Testis (tissue), 3 donors: ENCODE measurements around the gene CD276. TPM values are rescaled to one million over a fixed set of nuclear protein-coding genes. Genes with fewer than 3 reads are reported as not detected.

Experiments
- DNase-seq: peaks from one replicate; pipeline ENCODE4 v3.0.0-alpha.2; 2019
- H3K27ac ChIP-seq, 2 donors: fragments of 200-600 bp; sonication (generic); one replicate each; pipeline ENCODE4 v1.5.1; 2019
- H3K27me3 ChIP-seq: fragments of 200-600 bp; sonication (generic); one replicate; pipeline ENCODE4 v1.5.1; 2019
- H3K36me3 ChIP-seq: fragments of 200-600 bp; sonication (generic); one replicate; pipeline ENCODE4 v1.5.1; 2017; ENCODE audit warnings: low read depth; ENCODE audit errors: missing control alignments
- H3K4me1 ChIP-seq: fragments of 200-600 bp; sonication (generic); one replicate; pipeline ENCODE4 v1.5.1; 2019
- H3K4me3 ChIP-seq, 2 donors: fragments of 200-600 bp; sonication (generic); one replicate each; pipeline ENCODE4 v1.5.1; 2017 to 2019
- H3K9me3 ChIP-seq: fragments of 200-600 bp; sonication (generic); one replicate; pipeline ENCODE4 v1.5.1; 2017
- POLR2A ChIP-seq: fragments of 450-650 bp; IDR thresholded peaks from one replicate; pipeline ENCODE4 v1.6.1; 2017; ENCODE audit warnings: antibody characterized with exemption, mild to moderate bottlenecking, moderate library complexity
- WGBS, 2 donors: methylation state at CpG; one replicate each; pipeline ENCODE4 v1.1.5; 2018; 5-methylcytosine and 5-hydroxymethylcytosine counted together
- intact Hi-C: fragments of 100-400 bp; cut with DNase I; formaldehyde crosslinking; loops from one replicate; pipeline ENCODE4 v1.15.1; 2023; ENCODE audit warnings: low total_unique reads
- polyA plus RNA-seq: library from polyadenylated mRNA; stranded (reverse); fragments of 350-450 nt; fragmentation: Illumina TruSeq; extraction: RNeasy Lipid Tissue Mini Kit (QIAGEN cat#74804); gene quantifications from one replicate; pipeline ENCODE4 v1.2.3, GENCODE V29; 2014; ENCODE audit warnings: low read depth, low replicate concordance; ENCODE audit not compliant: insufficient read depth
- total RNA-seq, 2 donors: library from RNA; depleted of rRNA; stranded (reverse); fragments of >200 nt; gene quantifications; one replicate each; pipeline ENCODE4 v1.2.3, GENCODE V29; 2016
- TF ChIP-seq, protein P1 (sequence below), 3 experiments: fragments of 450-650 bp in 2 of 3; fragments of 200-600 bp in 1 of 3; sonication (generic) in 1 of 3; IDR thresholded peaks; one replicate each; pipeline ENCODE4 v1.5.1; 2016 to 2019; ENCODE audit warnings: antibody characterized with exemption in 3 of 3, mild to moderate bottlenecking in 2 of 3, moderate library complexity in 1 of 3

The CD276 gene
- total and polyA plus RNA-seq, 3 donors from 2014 or later: 43.1 to 61.5 (median 50.3) TPM

DNA sequence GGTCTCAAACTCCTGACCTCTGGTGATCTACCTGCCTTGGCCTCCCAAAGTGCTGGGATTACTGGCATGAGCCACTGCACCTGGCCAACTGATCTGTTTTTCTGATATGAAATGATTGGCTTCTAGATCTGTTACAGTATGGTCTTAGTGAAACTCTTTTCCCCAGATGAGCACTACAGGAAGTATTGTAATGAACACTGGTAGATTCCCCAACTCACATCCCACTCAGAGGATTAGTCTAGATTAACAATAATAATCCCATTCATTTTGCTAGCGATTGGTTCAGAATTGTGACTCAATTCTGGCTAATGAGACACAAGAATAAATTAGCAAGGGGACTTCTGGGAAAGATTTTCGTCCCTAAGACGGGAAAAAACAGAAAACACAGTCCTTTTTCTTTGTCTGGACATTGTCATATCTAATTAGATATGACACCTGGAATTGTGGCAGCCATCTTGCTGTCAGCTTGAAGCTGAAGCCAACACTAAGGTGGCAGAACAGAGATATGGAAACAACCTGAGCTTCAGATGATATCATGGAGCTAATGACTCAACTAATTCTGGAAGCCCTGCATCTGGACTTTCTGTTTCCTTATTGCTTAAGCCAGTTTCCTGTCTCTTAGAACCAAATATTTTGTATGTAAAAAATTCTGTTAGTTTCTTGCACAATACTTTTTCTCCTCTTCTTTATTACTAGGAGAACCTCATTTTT, 33.6 kb upstream of the CD276 start:
- TF ChIP-seq POLR2A: no peak
- TF ChIP-seq, protein P1, sequence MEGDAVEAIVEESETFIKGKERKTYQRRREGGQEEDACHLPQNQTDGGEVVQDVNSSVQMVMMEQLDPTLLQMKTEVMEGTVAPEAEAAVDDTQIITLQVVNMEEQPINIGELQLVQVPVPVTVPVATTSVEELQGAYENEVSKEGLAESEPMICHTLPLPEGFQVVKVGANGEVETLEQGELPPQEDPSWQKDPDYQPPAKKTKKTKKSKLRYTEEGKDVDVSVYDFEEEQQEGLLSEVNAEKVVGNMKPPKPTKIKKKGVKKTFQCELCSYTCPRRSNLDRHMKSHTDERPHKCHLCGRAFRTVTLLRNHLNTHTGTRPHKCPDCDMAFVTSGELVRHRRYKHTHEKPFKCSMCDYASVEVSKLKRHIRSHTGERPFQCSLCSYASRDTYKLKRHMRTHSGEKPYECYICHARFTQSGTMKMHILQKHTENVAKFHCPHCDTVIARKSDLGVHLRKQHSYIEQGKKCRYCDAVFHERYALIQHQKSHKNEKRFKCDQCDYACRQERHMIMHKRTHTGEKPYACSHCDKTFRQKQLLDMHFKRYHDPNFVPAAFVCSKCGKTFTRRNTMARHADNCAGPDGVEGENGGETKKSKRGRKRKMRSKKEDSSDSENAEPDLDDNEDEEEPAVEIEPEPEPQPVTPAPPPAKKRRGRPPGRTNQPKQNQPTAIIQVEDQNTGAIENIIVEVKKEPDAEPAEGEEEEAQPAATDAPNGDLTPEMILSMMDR (IDR thresholded peaks at IDR 0.05): no peak
- Histone ChIP-seq H3K4me1 (no peaks in the 10 kb centered on the region), H3K9me3 (no peaks in the 10 kb centered on the region), H3K4me3 (no peak overlapping the region), H3K36me3 (no peaks in the 10 kb centered on the region), H3K27me3 (no peaks in the 10 kb centered on the region), H3K27ac (no peak overlapping the region)
- no peak for DNase-seq
- intact Hi-C loops: no loop called here
- WGBS, 2 donors: 80 to 86% methylated on average over 3 of the region's 3 CpGs

DNA sequence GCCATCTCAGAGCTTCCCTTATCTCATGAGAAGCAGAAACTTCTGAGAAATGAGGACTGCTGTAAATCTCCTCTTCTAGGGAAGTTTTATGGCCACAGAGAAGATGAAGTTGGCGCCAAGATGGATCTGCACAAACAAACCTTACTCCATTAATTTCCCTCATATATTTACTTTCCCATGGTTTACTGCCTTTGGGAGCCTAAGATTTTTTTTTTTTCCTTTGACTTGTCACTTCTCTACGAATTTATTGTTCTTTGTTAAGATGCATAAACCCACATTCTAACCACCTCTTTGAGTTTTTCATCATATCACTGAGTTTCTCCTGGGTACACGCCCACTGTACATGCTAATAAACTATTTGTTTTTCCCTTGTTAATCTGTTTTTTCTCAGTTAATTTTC, 29.5 kb upstream of the CD276 start:
- no peak overlapping the region for H3K4me3 ChIP-seq
- no peaks in the 10 kb centered on the region for H3K36me3 ChIP-seq
- intact Hi-C loops: no loop called here
- no peaks in the 10 kb centered on the region for H3K4me1 ChIP-seq
- H3K27ac ChIP-seq: no peak overlapping the region
- H3K9me3 ChIP-seq: no peaks in the 10 kb centered on the region
- TF ChIP-seq, protein P1 (IDR thresholded peaks at IDR 0.05): no peak
- TF ChIP-seq POLR2A: no peak
- no peak for DNase-seq
- H3K27me3 ChIP-seq: no peaks in the 10 kb centered on the region
- WGBS, 2 donors: 61 to 77% methylated on average over 3 of the region's 3 CpGs

DNA sequence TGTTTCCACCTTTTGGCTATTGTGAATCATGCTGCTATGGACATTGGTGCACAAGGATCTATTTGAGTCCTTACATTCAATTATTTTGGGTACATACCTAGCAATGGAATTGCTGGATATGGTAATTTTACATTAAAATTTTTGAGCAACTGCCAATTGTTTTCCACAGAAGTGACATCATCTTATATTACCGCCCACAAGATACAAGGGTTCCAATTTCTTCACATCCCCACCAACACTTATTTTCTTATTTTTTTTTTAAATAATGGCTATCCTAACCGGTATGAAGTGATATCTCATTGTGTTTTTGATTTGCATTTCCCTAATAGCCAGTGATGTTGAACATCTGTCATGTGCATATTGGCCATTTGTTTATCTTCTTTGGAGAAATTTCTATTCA, 28.5 kb upstream of the CD276 start:
- Histone ChIP-seq H3K9me3 (no peaks in the 10 kb centered on the region), H3K36me3 (no peaks in the 10 kb centered on the region), H3K4me1 (no peaks in the 10 kb centered on the region), H3K27me3 (no peaks in the 10 kb centered on the region), H3K27ac (no peak overlapping the region), H3K4me3 (no peak overlapping the region)
- no peak for TF ChIP-seq POLR2A
- TF ChIP-seq, protein P1 (IDR thresholded peaks at IDR 0.05): no peak
- 56 to 69% methylated on average over 2 of the region's 2 CpGs for WGBS, 2 donors
- DNase-seq: no peak
- intact Hi-C loops: no loop called here

- intact Hi-C loops: no loop called here
- H3K4me3 ChIP-seq: no peak overlapping the region
These were observed 25.5 kb upstream of the CD276 start for GRCh38 chr15:73658645-73659044.

More at GRCh38 chr15:73658645-73659044, 25.5 kb upstream of the CD276 start:
- WGBS, 2 donors: 77 to 100% methylated on average over 1 of the region's 1 CpG
- DNase-seq: no peak
- TF ChIP-seq POLR2A: no peak
- TF ChIP-seq, protein P1 (IDR thresholded peaks at IDR 0.05): no peak
- H3K4me1 ChIP-seq: no peaks in the 10 kb centered on the region
- no peaks in the 10 kb centered on the region for H3K9me3 ChIP-seq
- H3K27ac ChIP-seq: no peak overlapping the region
- H3K36me3 ChIP-seq: no peaks in the 10 kb centered on the region
- H3K27me3 ChIP-seq: no peaks in the 10 kb centered on the region
